ENCODE measurements around the gene KIAA1217. TPM values are rescaled to one million over a fixed set of nuclear protein-coding genes. Genes with fewer than 3 reads are reported as not detected.

The KIAA1217 gene
- total and polyA plus RNA-seq, 2 of the 8 experiments (the other 6 are each of a cell fraction or from before 2014, with no cell fraction given) = 4.5 to 15.6 TPM

GRCh38 chr10:24310104-24310503 lies 101.2 kb downstream of the KIAA1217 start:
- Histone ChIP-seq H3K9me3 (ENCODE audit: insufficient read depth in 2 of 2, low read depth in 1 of 2, low read length in 1 of 2) (no peaks in the 10 kb centered on the region), H3K14ac (ENCODE audit: insufficient read length) (no peak overlapping the region), H3K9ac (replicated peaks in 1 of 4; ENCODE audit: extremely low read depth in 1 of 4, low read depth in 3 of 4, low read length in 3 of 4) (no peak overlapping the region), H4K8ac (ENCODE audit: extremely low read depth, insufficient read depth, low read length) (no peak overlapping the region), H3K36me3 (ENCODE audit: control insufficient read depth in 2 of 4, insufficient read depth in 4 of 4, low read length in 3 of 4) (no peaks in the 10 kb centered on the region), H2BK12ac (ENCODE audit: low read depth, low read length) (no peak overlapping the region), H4K91ac (replicated peaks; ENCODE audit: insufficient read length, low read length) (no peak overlapping the region), H3K23ac (ENCODE audit: insufficient read length) (no peak overlapping the region), H2AK5ac (ENCODE audit: low read depth, low read length) (no peak overlapping the region), H3K56ac (replicated peaks; ENCODE audit: insufficient read length, low read depth, low read length) (no peak overlapping the region), H2BK15ac (ENCODE audit: low read length) (no peak overlapping the region), H4K20me1 (replicated peaks in 1 of 2; ENCODE audit: control insufficient read depth in 1 of 2, insufficient read depth in 2 of 2, low read length in 2 of 2) (no peaks in the 10 kb centered on the region), H3K79me2 (ENCODE audit: control insufficient read depth in 1 of 2, insufficient read depth in 2 of 2, low read length in 2 of 2) (no peaks in the 10 kb centered on the region), H3K4me3 (ENCODE audit: extremely low read depth in 1 of 4, insufficient read depth in 2 of 4, low read depth in 3 of 4, low read length in 4 of 4) (no peak overlapping the region), H3K4me1 (replicated peaks in 1 of 4; ENCODE audit: control insufficient read depth in 3 of 4, insufficient read depth in 4 of 4, low read length in 3 of 4) (peaks cover 0 to 2% (median 0%) of the 10 kb centered on the region in 4 experiments; a peak in 2 of 7 replicates), H3K79me1 (ENCODE audit: low read depth, low read length) (no peaks in the 10 kb centered on the region), H3K27ac (ENCODE audit: low read depth, low read length) (no peak overlapping the region), H2BK5ac (ENCODE audit: low read depth, low read length) (no peak overlapping the region), H2BK120ac (replicated peaks; ENCODE audit: low read depth, low read length) (no peak overlapping the region), H3K18ac (ENCODE audit: extremely low read depth, low read length) (no peak overlapping the region), H4K5ac (ENCODE audit: insufficient read length, low read depth, low read length) (no peak overlapping the region), H3K4ac (replicated peaks; ENCODE audit: insufficient read length, low read depth, low read length) (no peak overlapping the region), H2AFZ (ENCODE audit: low read length) (no peak overlapping the region), H3K4me2 (ENCODE audit: insufficient read depth in 1 of 2, low read depth in 2 of 2, low read length in 2 of 2) (no peak overlapping the region), H3K27me3 (replicated peaks in 1 of 4; ENCODE audit: control insufficient read depth in 3 of 4, extremely low read depth in 1 of 4, insufficient read depth in 3 of 4, low read length in 3 of 4) (no peaks in the 10 kb centered on the region), H2BK20ac (ENCODE audit: low read length) (no peak overlapping the region), H3K23me2 (ENCODE audit: low read depth, low read length) (no peaks in the 10 kb centered on the region)
- DNase-seq (ENCODE audit: low read depth in 1 of 2, low spot score in 2 of 2) (no peak), FAIRE-seq (no peak)
- POLR2A ChIA-PET (ENCODE audit: partially characterized antibody) = no interaction called here
- 80% methylated on average over 5 of the region's 5 CpGs; no CpG with 5 or more reads in 1 of the 2 experiments for WGBS, 2 experiments (ENCODE audit: extremely low coverage in 1 of 2, insufficient coverage in 1 of 2, insufficient read length in 1 of 2, insufficient replicate concordance in 2 of 2, low coverage in 1 of 2, low lambda C conversion rate in 2 of 2, missing lambda C conversion rate in 1 of 2)
- CTCF ChIA-PET (ENCODE audit: partially characterized antibody) = interaction anchor here (2.8 kb wide), 1 partner anchor 10 kb away, joined by 9 read pairs; no protein-coding TSS in a partner anchor
- TF ChIP-seq BCL11A (IDR thresholded peaks at IDR 0.05; ENCODE audit: low read depth in 2 of 2, low read length in 2 of 2) = no peak
- no peak for TF ChIP-seq GTF2F1 (IDR thresholded peaks at IDR 0.05; ENCODE audit: borderline replicate concordance, low read depth, low read length)
- TF ChIP-seq USF2 (IDR thresholded peaks at IDR 0.05; ENCODE audit: low read length) = no peak
- no peak for TF ChIP-seq CTBP2 (IDR thresholded peaks at IDR 0.05; ENCODE audit: borderline replicate concordance, insufficient read depth, insufficient read length, low read length)
- TF ChIP-seq RAD21 (IDR thresholded peaks at IDR 0.05 in 1 of 2, conservative IDR thresholded peaks at IDR 0.05 in 1 of 2; ENCODE audit: low read depth in 2 of 2, low read length in 2 of 2) = no peak
- no peak for TF ChIP-seq MAFK (IDR thresholded peaks at IDR 0.05; ENCODE audit: low read depth, low read length)
- TF ChIP-seq ATF3 (IDR thresholded peaks at IDR 0.05; ENCODE audit: insufficient read depth, low read depth, low read length) = no peak
- no peak for TF ChIP-seq RBBP5 (IDR thresholded peaks at IDR 0.05; ENCODE audit: borderline replicate concordance, low read depth, low read length)
- TF ChIP-seq TEAD4 (IDR thresholded peaks at IDR 0.05; ENCODE audit: low read depth, low read length) = no peak
- no peak for TF ChIP-seq EP300 (IDR thresholded peaks at IDR 0.05; ENCODE audit: borderline replicate concordance in 1 of 2, low read depth in 2 of 2, low read length in 2 of 2)
- no peak for TF ChIP-seq JUN (IDR thresholded peaks at IDR 0.05; ENCODE audit: low read depth, low read length)
- TF ChIP-seq GABPA (IDR thresholded peaks at IDR 0.05; ENCODE audit: borderline replicate concordance, insufficient read depth, low read length) = no peak

Measured in H1 (cell line).